ENCODE results near the gene PLXNB1.

PLXNB1 gene

DNA sequence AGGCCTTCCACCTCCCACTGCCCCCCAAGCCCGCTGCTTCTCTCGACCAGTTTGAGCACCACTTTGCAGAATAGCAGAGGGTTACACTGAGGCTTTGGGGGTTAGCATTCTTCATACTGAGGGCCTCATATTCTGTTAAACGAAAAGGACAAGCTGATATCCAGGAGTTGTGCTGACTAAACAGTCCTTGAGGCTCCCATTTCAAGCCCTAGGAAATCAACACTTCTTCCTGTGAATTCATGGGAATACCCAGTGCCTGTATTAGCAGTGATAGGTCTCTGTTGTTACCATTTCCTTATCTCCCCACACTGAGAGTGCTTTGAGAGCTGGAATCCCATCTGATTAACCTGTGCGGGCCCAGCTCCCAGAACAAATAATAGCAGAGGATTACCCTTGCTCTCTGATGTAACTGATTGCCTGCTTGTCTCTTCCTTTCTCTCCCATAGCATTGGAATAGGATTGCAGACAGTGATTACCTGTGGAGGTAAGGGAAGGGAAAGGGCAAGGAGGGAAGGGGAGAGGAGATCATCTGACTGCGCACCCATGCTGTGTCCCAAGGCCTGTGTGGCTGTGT lies 56.9 kb downstream of the PLXNB1 start:
- TF ChIP-seq FOXP2 (optimal IDR thresholded peaks at IDR 0.05; ENCODE audit: borderline replicate concordance, extremely low read depth, extremely low read length, insufficient read depth) (no peak), SIN3A (IDR thresholded peaks at IDR 0.05; ENCODE audit: borderline replicate concordance, insufficient read depth, low read length) (no peak), TAF1 (IDR thresholded peaks at IDR 0.05; ENCODE audit: borderline replicate concordance, insufficient read depth, low read length) (no peak), POLR2AphosphoS5 (IDR thresholded peaks at IDR 0.05; ENCODE audit: low read depth, low read length) (no peak)
- TF ChIP-seq, protein P1, sequence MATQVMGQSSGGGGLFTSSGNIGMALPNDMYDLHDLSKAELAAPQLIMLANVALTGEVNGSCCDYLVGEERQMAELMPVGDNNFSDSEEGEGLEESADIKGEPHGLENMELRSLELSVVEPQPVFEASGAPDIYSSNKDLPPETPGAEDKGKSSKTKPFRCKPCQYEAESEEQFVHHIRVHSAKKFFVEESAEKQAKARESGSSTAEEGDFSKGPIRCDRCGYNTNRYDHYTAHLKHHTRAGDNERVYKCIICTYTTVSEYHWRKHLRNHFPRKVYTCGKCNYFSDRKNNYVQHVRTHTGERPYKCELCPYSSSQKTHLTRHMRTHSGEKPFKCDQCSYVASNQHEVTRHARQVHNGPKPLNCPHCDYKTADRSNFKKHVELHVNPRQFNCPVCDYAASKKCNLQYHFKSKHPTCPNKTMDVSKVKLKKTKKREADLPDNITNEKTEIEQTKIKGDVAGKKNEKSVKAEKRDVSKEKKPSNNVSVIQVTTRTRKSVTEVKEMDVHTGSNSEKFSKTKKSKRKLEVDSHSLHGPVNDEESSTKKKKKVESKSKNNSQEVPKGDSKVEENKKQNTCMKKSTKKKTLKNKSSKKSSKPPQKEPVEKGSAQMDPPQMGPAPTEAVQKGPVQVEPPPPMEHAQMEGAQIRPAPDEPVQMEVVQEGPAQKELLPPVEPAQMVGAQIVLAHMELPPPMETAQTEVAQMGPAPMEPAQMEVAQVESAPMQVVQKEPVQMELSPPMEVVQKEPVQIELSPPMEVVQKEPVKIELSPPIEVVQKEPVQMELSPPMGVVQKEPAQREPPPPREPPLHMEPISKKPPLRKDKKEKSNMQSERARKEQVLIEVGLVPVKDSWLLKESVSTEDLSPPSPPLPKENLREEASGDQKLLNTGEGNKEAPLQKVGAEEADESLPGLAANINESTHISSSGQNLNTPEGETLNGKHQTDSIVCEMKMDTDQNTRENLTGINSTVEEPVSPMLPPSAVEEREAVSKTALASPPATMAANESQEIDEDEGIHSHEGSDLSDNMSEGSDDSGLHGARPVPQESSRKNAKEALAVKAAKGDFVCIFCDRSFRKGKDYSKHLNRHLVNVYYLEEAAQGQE (IDR thresholded peaks at IDR 0.05; ENCODE audit: insufficient read depth in 1 of 2, low read depth in 2 of 2, low read length in 2 of 2), result no peak

DNA sequence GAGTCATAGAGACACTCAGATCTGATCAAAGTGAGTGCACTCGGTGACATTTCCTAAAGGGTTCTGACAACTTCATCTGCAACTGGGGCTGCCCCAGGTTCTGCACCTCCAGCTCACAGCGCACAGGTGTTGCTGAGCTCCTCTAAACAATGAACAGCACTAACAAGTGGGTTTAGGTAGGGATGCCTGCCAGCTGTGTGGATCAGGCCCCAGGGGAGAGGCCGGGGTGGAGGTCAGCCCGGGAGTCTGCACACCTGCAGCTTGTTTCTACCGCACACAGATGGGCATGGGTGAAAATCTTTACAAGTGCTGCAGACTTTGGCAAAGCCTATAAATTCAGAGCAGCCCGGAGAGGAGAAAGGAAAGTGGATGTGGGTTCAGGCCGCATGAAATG lies 57.5 kb downstream of the PLXNB1 start:
- TF ChIP-seq SIN3A (IDR thresholded peaks at IDR 0.05; ENCODE audit: borderline replicate concordance, insufficient read depth, low read length) (no peak), FOXP2 (optimal IDR thresholded peaks at IDR 0.05; ENCODE audit: borderline replicate concordance, extremely low read depth, extremely low read length, insufficient read depth) (no peak), POLR2AphosphoS5 (IDR thresholded peaks at IDR 0.05; ENCODE audit: low read depth, low read length) (no peak), TAF1 (IDR thresholded peaks at IDR 0.05; ENCODE audit: borderline replicate concordance, insufficient read depth, low read length) (no peak)
- TF ChIP-seq, protein P1 (IDR thresholded peaks at IDR 0.05; ENCODE audit: insufficient read depth in 1 of 2, low read depth in 2 of 2, low read length in 2 of 2), result no peak

DNA sequence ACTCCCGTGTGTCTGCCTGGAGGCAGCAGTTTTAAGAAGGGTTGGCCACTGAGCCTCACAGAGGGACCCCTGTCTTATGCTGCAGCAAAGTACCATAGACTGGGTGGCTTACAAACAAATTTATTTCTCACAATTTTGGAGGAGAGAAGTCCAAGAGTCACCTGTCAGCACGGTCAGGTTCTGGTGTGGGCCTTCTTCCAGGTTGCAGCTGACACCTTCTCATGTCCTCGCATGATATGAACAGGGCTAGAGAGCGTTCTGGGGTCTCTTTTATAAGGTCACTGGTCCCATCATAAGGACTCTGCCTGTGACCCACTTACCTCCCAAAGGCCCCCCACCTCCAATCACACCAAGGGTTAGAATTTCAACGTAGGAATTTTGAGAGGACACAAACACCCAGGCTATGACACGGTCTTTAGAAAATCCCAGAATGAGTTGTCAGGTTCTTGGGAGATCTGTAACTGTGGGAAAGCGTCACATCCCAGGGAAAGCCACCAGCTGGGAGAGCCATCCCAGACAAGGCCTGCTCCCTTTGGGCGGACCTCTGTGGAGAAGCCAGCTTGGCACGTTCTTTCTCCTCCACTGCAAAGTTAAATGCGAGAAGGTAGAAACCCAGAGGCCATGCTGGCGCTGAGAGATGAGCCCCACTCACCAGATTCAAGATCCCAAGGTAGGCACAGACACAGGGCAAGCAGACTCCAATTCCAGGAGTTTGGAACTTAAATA lies 58.1 kb downstream of the PLXNB1 start, which contains the start of gene FBXW12:
Gene FBXW12 (plus strand): TSS at position 569 of the 726 bp plus-strand sequence. CDS start 549 bp downstream, outside the sequence.
- TF ChIP-seq TAF1 (IDR thresholded peaks at IDR 0.05; ENCODE audit: borderline replicate concordance, insufficient read depth, low read length), result no peak
- no peak for TF ChIP-seq SIN3A (IDR thresholded peaks at IDR 0.05; ENCODE audit: borderline replicate concordance, insufficient read depth, low read length)
- TF ChIP-seq, protein P1 (IDR thresholded peaks at IDR 0.05; ENCODE audit: insufficient read depth in 1 of 2, low read depth in 2 of 2, low read length in 2 of 2), result no peak
- no peak for TF ChIP-seq POLR2AphosphoS5 (IDR thresholded peaks at IDR 0.05; ENCODE audit: low read depth, low read length)
- TF ChIP-seq FOXP2 (optimal IDR thresholded peaks at IDR 0.05; ENCODE audit: borderline replicate concordance, extremely low read depth, extremely low read length, insufficient read depth), result no peak

DNA sequence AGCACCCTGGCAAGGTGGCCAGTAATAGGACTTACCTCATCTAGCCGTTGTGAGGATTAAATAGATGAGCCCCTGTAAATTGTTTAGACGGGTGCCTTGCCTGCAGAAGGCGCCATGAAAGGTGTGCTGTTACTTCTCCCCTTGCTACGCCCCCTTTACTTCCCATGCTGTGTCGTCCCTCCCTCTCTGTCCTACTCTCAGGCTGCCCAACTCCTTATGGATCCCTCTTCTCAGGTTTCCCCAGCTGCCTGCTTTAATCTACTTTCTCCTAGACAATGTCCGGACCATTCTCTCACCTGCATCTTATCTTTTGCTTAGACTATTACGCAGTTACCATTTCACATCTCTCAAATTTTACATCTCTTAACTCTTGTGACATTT lies 59.6 kb downstream of the PLXNB1 start:
- TF ChIP-seq, protein P1 (IDR thresholded peaks at IDR 0.05; ENCODE audit: insufficient read depth in 1 of 2, low read depth in 2 of 2, low read length in 2 of 2), result no peak
- TF ChIP-seq FOXP2 (optimal IDR thresholded peaks at IDR 0.05; ENCODE audit: borderline replicate concordance, extremely low read depth, extremely low read length, insufficient read depth) (no peak), TAF1 (IDR thresholded peaks at IDR 0.05; ENCODE audit: borderline replicate concordance, insufficient read depth, low read length) (no peak), POLR2AphosphoS5 (IDR thresholded peaks at IDR 0.05; ENCODE audit: low read depth, low read length) (no peak), SIN3A (IDR thresholded peaks at IDR 0.05; ENCODE audit: borderline replicate concordance, insufficient read depth, low read length) (no peak)

Data from PFSK-1 (cell line).